AG09319 (cell line): ENCODE results near the gene TATDN3.

Experiments
- DNase-seq: peaks from one replicate; pipeline ENCODE4 v3.0.0-alpha.2; 2010; ENCODE audit warnings: low read depth; ENCODE audit errors: extremely low read depth
- CTCF ChIP-seq: IDR thresholded peaks from 2 replicates; pipeline ENCODE4 v1.5.1; 2011; ENCODE audit warnings: low read depth, mild to moderate bottlenecking, inconsistent platforms, low read length, moderate library complexity

Gene TATDN3, protein sequence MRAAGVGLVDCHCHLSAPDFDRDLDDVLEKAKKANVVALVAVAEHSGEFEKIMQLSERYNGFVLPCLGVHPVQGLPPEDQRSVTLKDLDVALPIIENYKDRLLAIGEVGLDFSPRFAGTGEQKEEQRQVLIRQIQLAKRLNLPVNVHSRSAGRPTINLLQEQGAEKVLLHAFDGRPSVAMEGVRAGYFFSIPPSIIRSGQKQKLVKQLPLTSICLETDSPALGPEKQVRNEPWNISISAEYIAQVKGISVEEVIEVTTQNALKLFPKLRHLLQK

GRCh38 chr1:212791676-212792395, at the start of gene TATDN3, which contains the start of gene NSL1:
TATDN3 (plus strand) TSS chr1:212791894; CDS start chr1:212791922, 28 bp downstream.
NSL1 (minus strand) TSS chr1:212791777; CDS start chr1:212791763, 14 bp downstream.
- no peak for TF ChIP-seq CTCF
- DNase-seq, result peak; percentile 85

GRCh38 chr1:212743901-212744475, 47.7 kb upstream of the TATDN3 start:
- DNase-seq, result no peak
- no peak for TF ChIP-seq CTCF

DNA sequence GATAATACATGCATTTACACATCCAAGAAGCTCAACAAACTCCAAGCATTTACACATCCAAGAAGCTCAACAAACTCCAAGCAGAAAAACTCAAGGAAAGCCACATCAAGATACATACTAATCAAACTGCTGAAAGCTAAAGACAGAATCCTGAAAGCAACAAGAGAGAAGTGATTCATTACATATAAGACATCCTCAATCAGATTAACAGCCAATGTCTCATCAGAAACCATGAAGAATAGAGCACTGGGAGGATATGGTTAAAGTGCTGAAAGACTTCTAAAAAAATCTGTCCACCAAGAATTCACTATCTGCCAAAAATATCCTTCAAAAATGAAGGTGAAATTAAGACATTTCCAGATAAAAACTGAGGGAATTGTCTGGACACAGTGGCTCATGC, 46.4 kb upstream of the TATDN3 start:
- DNase-seq, result no peak
- TF ChIP-seq CTCF, result no peak

- DNase-seq, result no peak
- no peak for TF ChIP-seq CTCF
These were observed 45.1 kb upstream of the TATDN3 start for GRCh38 chr1:212746546-212746945.

DNA sequence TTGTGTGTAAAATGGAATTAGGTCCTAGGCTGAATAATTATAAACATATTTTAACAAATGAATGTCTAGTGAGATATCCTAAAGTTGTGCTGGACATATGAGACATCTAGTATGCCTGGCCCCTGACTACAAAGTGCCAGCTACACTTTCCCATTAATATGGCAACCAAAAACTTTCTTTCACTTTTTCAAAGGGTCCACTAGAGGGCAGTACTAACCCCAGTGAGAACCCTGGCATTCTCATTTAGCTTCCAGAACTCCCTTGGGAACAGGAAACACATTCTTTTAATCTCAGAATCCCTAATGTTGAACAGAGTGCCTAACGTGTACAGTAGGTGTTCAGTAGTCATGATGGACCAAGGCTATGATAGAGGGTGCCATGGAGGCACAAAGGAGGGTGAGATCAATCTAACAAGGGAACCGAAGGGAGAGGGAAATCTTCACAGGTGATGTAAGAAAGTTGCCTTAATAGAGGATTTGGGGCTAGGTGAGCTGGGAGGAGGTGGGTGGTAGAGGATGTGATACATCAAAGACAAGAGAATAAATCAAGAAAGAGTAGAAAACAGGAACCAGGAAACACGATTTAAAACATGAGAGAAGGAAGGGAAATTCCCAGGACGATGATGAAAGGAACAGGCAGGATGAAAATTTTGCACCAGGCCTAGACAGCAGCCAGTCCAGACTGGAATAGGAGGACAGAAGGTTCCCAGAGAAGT, 41.7 kb upstream of the TATDN3 start:
- peak; percentile 32 for DNase-seq
- peak; percentile 65 for TF ChIP-seq CTCF

- no peak for TF ChIP-seq CTCF
- no peak for DNase-seq
These were observed 39.3 kb upstream of the TATDN3 start for GRCh38 chr1:212752252-212752933.
